ENCODE results near the gene MYOZ2. TPM values are rescaled to one million over a fixed set of nuclear protein-coding genes. Genes with fewer than 3 reads are reported as not detected.

The MYOZ2 gene
- total and polyA plus RNA-seq, 2 of the 13 experiments (the other 11 are each of a cell fraction or from before 2014, with no cell fraction given) = 0.03 TPM; not detected in 1

DNA sequence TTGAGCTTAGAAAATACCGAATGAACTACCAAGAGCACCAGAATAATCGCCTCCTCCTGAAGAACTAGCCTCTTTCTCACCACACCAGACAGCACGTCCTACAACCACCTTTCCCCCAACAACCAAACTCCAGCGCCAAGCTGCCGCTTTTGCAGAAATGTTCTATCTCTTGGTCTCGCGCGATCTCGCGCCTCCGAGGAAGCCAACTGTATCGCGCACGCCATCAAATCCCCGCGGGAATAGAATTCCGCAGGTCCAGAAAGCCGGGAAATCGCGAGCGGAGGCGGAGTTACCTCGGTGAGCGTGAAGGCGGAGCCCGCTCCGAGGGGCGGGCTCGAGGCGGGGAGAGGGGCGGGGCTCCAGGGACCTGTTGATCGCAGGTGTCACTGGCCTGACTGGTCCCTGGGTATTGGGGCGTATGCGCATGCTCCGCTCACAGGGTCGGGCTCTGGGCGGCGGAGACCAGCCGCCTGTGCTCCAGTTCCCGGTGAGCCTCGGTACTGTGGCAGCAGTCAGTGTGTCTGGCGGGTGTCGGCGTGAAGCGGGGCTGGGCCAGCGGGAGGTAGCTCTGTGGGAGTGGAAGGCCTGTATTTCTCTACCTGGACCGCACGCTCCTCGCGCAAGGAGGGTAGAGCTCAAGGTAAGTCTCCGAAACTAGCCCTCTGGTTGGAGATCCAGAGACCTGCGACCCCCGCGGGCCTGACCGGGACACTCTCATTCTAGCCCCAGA lies 76.8 kb downstream of the MYOZ2 start, which contains the start of gene USP53 (continued):
- TF ChIP-seq FOXC1 (CRISPR knock-in tag; IDR thresholded peaks at IDR 0.05; ENCODE audit: borderline replicate concordance) (peak; percentile 84; the same call in 1 of the 2 replicates), ZNF747 (CRISPR knock-in tag; IDR thresholded peaks at IDR 0.05; ENCODE audit: borderline replicate concordance) (0 out of 2 replicates have a peak, but pooled peaks have one; percentile 32), ZNF543 (CRISPR knock-in tag; IDR thresholded peaks at IDR 0.05) (peak; percentile 76; the same call in 1 of the 2 replicates), GATAD1 (CRISPR knock-in tag; IDR thresholded peaks at IDR 0.05) (peak; percentile 77), ZNF761 (CRISPR knock-in tag; conservative IDR thresholded peaks at IDR 0.05) (peak; percentile 94), NFE2 (CRISPR knock-in tag; IDR thresholded peaks at IDR 0.05) (no peak), PCBP2 (optimal IDR thresholded peaks at IDR 0.05; ENCODE audit: low read depth, low read length, poor library complexity, severe bottlenecking) (no peak), ZNF446 (CRISPR knock-in tag; IDR thresholded peaks at IDR 0.05) (no peak; the same call in 1 of the 2 replicates), ZBTB1 (CRISPR knock-in tag; IDR thresholded peaks at IDR 0.05; ENCODE audit: borderline replicate concordance) (no peak), MXI1 (IDR thresholded peaks at IDR 0.05; ENCODE audit: borderline replicate concordance, low read depth, low read length) (peak; percentile 59; the same call in 1 of the 3 replicates), ZFY (CRISPR knock-in tag; IDR thresholded peaks at IDR 0.05) (peak; percentile 84), PITX1 (CRISPR knock-in tag; IDR thresholded peaks at IDR 0.05) (peak; percentile 52; the same call in 1 of the 2 replicates), KDM5B (CRISPR knock-in tag; IDR thresholded peaks at IDR 0.05; ENCODE audit: borderline replicate concordance) (peak; percentile 87), ZMYM2 (CRISPR knock-in tag; IDR thresholded peaks at IDR 0.05) (no peak), TRIM24 (CRISPR knock-in tag; IDR thresholded peaks at IDR 0.05) (no peak), ZNF317 (CRISPR knock-in tag; IDR thresholded peaks at IDR 0.05) (peak; percentile 73; the same call in 1 of the 2 replicates), RELA (CRISPR knock-in tag; IDR thresholded peaks at IDR 0.05) (no peak), ZNF234 (CRISPR knock-in tag; conservative IDR thresholded peaks at IDR 0.05) (no peak; the same call in 1 of the 2 replicates), RARG (CRISPR knock-in tag; IDR thresholded peaks at IDR 0.05; ENCODE audit: low read depth) (0 out of 2 replicates have a peak, but pooled peaks have one; percentile 23), PRMT3 (CRISPR knock-in tag; IDR thresholded peaks at IDR 0.05; ENCODE audit: borderline replicate concordance, low read depth) (no peak)
- TF ChIP-seq, protein P1, sequence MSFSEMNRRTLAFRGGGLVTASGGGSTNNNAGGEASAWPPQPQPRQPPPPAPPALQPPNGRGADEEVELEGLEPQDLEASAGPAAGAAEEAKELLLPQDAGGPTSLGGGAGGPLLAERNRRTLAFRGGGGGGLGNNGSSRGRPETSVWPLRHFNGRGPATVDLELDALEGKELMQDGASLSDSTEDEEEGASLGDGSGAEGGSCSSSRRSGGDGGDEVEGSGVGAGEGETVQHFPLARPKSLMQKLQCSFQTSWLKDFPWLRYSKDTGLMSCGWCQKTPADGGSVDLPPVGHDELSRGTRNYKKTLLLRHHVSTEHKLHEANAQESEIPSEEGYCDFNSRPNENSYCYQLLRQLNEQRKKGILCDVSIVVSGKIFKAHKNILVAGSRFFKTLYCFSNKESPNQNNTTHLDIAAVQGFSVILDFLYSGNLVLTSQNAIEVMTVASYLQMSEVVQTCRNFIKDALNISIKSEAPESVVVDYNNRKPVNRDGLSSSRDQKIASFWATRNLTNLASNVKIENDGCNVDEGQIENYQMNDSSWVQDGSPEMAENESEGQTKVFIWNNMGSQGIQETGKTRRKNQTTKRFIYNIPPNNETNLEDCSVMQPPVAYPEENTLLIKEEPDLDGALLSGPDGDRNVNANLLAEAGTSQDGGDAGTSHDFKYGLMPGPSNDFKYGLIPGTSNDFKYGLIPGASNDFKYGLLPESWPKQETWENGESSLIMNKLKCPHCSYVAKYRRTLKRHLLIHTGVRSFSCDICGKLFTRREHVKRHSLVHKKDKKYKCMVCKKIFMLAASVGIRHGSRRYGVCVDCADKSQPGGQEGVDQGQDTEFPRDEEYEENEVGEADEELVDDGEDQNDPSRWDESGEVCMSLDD (CRISPR knock-in tag; IDR thresholded peaks at IDR 0.05; ENCODE audit: borderline replicate concordance) = no peak
- TF ChIP-seq, protein P2, sequence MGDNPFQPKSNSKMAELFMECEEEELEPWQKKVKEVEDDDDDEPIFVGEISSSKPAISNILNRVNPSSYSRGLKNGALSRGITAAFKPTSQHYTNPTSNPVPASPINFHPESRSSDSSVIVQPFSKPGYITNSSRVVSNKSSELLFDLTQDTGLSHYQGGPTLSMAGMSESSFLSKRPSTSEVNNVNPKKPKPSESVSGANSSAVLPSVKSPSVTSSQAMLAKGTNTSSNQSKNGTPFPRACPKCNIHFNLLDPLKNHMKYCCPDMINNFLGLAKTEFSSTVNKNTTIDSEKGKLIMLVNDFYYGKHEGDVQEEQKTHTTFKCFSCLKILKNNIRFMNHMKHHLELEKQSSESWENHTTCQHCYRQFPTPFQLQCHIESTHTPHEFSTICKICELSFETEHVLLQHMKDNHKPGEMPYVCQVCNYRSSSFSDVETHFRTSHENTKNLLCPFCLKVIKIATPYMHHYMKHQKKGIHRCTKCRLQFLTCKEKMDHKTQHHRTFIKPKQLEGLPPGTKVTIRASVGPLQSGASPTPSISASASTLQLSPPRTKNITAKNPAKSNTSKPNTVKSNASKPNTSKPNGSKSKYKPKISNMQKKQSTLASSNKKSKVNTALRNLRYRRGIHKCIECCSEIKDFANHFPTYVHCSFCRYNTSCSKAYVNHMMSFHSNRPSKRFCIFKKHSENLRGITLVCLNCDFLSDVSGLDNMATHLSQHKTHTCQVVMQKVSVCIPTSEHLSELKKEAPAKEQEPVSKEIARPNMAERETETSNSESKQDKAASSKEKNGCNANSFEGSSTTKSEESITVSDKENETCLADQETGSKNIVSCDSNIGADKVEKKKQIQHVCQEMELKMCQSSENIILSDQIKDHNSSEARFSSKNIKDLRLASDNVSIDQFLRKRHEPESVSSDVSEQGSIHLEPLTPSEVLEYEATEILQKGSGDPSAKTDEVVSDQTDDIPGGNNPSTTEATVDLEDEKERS (CRISPR knock-in tag; IDR thresholded peaks at IDR 0.05) = 0 out of 2 replicates have a peak, but pooled peaks have one; percentile 17
- TF ChIP-seq, protein P3, sequence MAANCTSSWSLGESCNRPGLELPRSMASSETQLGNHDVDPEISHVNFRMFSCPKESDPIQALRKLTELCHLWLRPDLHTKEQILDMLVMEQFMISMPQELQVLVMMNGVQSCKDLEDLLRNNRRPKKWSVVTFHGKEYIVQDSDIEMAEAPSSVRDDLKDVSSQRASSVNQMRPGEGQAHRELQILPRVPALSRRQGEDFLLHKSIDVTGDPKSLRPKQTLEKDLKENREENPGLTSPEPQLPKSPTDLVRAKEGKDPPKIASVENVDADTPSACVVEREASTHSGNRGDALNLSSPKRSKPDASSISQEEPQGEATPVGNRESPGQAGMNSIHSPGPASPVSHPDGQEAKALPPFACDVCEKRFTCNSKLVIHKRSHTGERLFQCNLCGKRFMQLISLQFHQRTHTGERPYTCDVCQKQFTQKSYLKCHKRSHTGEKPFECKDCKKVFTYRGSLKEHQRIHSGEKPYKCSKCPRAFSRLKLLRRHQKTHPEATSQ (CRISPR knock-in tag; IDR thresholded peaks at IDR 0.05; ENCODE audit: borderline replicate concordance) = no peak; the same call in 1 of the 2 replicates

Data from HepG2 (cell line).